Caki2 (cell line): ENCODE results near the gene RABEP1. TPM values are rescaled to one million over a fixed set of nuclear protein-coding genes. Genes with fewer than 3 reads are reported as not detected.

ENCODE experiments used
- total RNA-seq: library from RNA; depleted of rRNA; stranded (reverse); fragments of >200 nt; shearing (Covaris generic); gene quantifications from 2 replicates; pipeline ENCODE4 v1.2.3, GENCODE V29; 2014; ENCODE audit warnings: low replicate concordance; rRNA removed

Gene RABEP1
- total RNA-seq, 1 experiment from 2014 or later = 15.8 TPM

Other genes starting within 250 kb of the RABEP1 start
- not detected in 2 replicates for gene SLC52A1, start 246.9 kb upstream of the RABEP1 start, total RNA-seq
- not detected in 2 replicates for gene ZFP3, start 203.8 kb upstream of the RABEP1 start, total RNA-seq
- gene ZNF232, start 170.4 kb upstream of the RABEP1 start, total RNA-seq = 18.0 and 18.5 TPM in 2 replicates
- gene USP6, start 166.3 kb upstream of the RABEP1 start, total RNA-seq = not detected in 2 replicates
- 2.6 and 3.7 TPM in 2 replicates for gene ZNF594, start 90.4 kb upstream of the RABEP1 start, total RNA-seq
- gene SCIMP, start 47.4 kb upstream of the RABEP1 start, total RNA-seq = not detected in 2 replicates
- gene NUP88, start 137.4 kb downstream of the RABEP1 start, total RNA-seq = 72.1 and 94.2 TPM in 2 replicates
- 21.8 and 39.7 TPM in 2 replicates for gene RPAIN, start 137.9 kb downstream of the RABEP1 start, total RNA-seq
- gene C1QBP, start 156.9 kb downstream of the RABEP1 start, total RNA-seq = 327 and 346 TPM in 2 replicates
- 7.2 and 9.2 TPM in 2 replicates for gene DHX33, start 186.7 kb downstream of the RABEP1 start, total RNA-seq
- 16.3 and 48.6 TPM in 2 replicates for gene DERL2, start 203.9 kb downstream of the RABEP1 start, total RNA-seq
- gene MIS12, start 204.3 kb downstream of the RABEP1 start, total RNA-seq = 8.7 and 13.4 TPM in 2 replicates